Measurements from ENCODE around the gene ATP10D.

ATP10D gene

DNA sequence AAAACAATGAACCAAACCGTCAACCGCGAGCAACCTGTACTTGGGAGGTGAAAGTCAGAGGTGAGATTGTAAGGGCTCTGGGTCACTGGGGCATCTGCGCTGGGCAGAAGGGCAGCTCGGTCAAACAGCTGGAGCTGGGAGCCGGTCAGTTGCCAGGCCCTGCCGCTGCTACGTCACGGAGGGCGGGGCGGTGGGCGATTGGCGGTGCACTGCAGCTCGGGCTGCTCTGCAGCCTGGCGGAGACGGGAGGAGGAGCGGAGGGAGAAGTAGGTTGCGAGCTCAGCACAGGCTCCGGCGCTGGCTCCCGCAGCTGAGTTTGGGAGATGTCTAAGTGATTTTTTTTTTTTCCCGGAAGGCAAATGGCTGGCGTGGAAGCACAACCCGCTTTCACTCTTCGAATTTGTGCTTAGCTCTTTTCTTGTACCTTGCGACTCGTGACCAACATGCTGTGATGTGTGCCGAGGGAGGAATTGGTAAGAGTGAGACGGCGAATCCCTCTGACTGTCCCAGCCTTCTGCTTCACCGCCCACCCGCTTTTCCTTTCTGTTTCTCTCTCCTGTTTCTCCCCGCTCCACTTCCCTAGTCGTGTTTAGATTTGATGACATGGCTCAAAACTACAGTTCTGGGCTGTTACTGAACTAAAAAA is at the start of gene ATP10D:
TSS of gene ATP10D (plus strand) at position 229 of the 646 bp plus-strand sequence. CDS start 27,266 bp downstream, outside the sequence.
- peak; percentile 42 to 54 for DNase-seq (ENCODE audit: low read depth in 1 of 2, low spot score in 1 of 2)

DNA sequence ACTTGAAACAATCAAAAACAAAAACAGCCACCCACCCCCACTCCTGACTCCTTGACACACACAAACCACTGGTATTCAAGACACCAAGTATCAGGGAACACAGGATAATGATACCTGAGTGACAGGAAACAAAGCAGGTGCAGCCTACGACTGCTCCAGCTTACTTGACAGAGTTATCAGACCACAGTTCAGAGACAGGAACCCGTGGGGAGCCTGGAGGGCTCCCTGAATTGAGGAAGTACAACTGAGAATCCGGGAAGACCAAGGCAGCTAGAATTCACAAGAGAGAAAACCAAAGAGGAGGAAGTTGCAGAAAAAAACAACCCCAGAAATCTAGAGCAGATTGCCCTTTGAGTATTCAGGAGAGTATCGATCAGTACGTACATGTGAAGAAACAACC is 42.1 kb upstream of the ATP10D start:
- DNase-seq (ENCODE audit: low read depth in 1 of 2, low spot score in 1 of 2), result no peak

- no peak for DNase-seq (ENCODE audit: low read depth in 1 of 2, low spot score in 1 of 2)
Measured at GRCh38 chr4:47444031-47444430, 41.0 kb upstream of the ATP10D start.

GRCh38 chr4:47451657-47452056 is 33.4 kb upstream of the ATP10D start:
- no peak for DNase-seq (ENCODE audit: low read depth in 1 of 2, low spot score in 1 of 2)

GRCh38 chr4:47462799-47463234 is 22.3 kb upstream of the ATP10D start:
- no peak for DNase-seq (ENCODE audit: low read depth in 1 of 2, low spot score in 1 of 2)

DNA sequence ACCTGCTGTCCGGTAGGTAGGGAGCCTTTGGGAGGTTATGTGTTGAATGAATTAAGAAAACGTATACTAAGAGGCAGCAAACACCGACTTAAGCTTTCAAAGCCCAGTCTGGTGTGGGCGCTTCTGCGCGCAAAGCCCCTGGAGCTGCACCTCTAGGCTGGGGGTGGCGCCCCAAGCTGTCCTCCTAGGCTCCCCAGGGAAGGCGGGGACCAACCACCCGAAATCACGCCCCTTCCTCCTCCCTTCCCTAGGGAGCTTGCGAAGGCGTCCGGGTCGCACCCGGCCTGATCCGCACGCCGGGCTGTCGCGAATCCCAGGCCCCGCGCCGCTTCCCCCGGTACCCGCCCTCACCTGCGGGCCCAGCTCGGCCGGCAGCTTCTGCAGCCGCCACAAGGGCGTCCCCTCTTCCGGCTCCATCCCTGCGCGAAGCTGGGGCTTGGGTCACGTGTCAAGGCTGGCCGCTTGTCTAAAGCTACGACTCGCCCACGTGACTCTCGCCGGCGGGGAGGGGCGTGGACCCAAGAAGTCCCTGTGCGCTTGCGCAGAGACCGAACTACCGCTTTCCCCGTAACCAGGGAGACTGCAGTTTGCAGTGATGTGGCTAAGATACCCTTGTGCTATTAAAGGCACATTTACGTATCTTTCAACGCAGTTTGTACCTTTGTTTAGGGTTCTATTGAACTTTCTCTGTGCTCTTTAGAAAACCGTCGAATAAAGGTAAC is 21.7 kb upstream of the ATP10D start, which contains the start of gene COMMD8:
TSS of gene COMMD8 (minus strand) at position 468 of the 722 bp plus-strand sequence. CDS start at position 417, 51 bp downstream.
- peak; percentile 94 to 97 for DNase-seq (ENCODE audit: low read depth in 1 of 2, low spot score in 1 of 2)

DNA sequence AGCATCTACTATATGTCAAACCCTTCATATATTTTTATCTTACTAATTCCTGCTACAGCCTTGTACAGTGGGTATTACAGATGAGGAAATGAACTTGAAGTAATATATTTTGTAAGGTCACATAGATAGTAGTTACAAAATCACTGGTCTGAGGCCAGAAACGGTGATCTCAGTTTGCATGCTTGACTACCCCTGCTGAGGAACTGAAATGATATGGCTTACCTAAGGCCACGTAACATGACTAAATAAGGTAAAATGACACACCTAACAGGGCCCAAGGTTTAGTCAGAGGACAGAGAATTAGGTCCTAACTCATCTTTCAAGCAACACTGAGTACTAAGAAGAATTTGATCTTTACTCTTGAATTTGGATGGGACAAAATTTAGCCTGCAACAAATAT is 20.1 kb upstream of the ATP10D start:
- DNase-seq (ENCODE audit: low read depth in 1 of 2, low spot score in 1 of 2), result no peak

DNA sequence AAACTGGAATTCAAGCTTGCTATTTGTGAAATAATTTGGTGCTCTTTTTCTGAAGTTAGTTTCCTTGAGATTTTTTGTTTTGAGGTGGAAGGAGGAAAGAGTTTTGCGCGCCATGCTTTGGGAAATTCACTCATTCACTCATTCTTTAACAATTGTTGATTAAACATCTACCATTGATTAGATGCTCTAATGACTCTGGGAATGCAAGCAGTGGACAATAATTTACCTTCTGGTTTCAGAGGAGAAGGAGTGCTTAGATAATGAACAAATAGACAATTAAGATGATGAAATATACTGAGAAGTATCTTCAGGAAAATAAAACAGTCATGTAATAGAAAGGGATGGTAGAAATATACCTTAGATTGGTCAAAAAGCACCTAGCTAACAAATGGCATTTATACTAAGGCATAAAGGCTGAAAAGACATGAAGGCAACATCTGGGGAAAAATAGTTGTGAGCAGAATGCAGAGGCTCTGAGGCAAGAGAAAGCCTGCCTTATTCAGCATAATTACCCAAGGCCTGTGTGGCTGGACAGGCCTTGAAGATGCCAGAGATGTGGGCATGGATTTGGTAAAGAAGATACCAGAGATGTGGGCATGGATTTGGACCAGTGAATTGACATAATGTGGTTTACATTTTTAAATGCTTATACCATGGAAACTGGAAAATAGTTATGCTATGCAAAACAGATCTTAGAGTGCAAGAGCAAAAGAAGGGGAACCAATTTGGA is 18.9 kb upstream of the ATP10D start:
- no peak for DNase-seq (ENCODE audit: low read depth in 1 of 2, low spot score in 1 of 2)

DNA sequence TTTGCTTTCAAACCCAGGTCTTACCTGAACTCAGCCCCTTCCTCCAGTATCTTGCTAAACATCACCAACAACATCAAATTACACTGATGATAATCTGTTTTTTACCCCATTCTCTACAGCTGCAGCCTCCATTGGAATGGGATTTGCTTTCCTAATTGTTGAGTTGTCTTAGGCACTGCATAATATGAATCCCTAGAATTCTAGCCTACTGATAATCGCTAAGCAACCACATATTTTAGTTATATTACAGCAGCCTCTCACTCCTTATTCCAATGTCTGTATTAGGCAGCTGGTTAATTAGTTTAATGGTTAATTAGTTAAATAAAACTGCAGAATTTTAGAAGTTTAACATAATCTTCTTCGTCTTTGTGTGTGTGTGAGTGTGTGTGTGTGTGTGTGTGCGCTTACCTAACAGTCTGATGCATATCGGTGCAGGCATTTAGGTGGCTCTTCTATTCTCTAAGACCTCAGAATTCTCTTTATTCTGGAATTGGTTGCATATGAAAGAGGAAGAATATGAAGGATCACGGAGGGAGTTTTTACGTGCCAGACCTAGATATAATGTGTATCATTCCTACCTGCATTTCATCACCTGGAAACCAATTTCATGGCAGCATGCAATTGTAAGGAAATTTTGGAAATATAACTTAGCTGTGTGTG is 16.2 kb upstream of the ATP10D start:
- DNase-seq (ENCODE audit: low read depth in 1 of 2, low spot score in 1 of 2), result no peak

GRCh38 chr4:47469951-47470350 is 15.1 kb upstream of the ATP10D start:
- DNase-seq (ENCODE audit: low read depth in 1 of 2, low spot score in 1 of 2), result no peak

GRCh38 chr4:47471064-47471463 is 14.0 kb upstream of the ATP10D start:
- no peak for DNase-seq (ENCODE audit: low read depth in 1 of 2, low spot score in 1 of 2)

DNA sequence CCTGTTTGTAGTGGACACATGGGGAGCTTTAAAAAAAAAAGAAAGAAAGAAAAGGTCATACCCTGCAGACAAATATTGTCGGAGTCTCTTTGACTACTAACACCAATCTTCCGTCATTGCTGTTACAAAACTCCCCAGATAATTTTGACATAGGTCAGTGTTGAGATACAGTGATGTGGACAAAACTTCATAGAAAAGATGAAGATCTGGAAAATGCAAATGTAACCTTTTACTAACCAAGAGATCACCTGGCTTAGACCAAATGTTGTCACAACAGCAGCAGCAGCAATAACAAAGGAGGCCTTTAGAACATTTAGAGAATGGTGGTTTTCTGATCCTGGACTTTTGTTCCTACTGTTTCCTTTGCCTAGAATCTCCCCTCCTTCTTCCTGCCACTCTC is 13.5 kb upstream of the ATP10D start:
- DNase-seq (ENCODE audit: low read depth in 1 of 2, low spot score in 1 of 2), result no peak

DNA sequence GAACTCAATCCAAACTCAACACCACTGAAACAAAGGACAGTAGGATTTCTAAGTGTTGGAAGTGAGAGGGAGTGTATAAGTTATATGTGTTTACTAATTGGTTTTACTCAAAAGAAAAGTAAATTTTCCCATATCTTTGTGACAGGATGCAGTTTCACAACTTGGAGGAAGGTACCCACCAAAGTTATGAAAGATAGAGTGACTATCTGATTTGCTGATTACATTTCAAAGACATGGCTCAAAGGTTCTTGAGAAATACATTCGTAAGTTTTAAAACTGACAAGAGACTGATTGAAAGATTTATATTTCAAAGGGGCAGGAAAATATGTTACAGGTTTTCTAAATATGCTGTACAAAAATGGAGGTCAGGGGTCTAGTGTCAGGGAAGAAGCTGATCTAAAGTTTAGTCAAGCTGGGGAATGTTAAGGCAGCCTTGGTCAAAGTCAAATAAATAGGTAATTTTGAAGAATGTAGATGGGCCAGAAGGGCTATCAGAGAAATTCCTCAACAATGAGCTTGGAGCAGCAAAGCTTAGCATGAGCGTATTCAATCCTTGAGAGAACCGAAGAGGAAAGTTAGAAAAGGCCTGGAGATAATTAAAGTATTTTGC is 11.8 kb upstream of the ATP10D start:
- no peak for DNase-seq (ENCODE audit: low read depth in 1 of 2, low spot score in 1 of 2)

DNA sequence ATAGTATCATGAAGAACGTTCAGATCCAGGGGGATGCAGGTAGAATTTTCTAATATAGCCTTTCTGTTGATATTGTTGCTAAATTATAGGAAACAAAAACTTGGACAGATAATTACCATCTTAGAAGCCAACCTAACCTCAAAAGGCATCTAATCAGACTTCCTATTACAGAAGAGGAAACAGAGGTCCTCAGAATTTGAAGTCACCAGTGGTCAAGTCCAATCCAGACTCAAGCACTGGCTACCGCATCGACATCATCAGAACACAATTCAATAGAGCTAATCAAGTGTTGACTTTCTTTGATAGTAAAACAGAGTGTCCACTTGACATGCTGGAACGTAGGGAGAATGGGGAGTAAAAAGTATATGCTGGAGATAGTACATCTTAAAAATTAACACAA is 10.3 kb upstream of the ATP10D start:
- no peak for DNase-seq (ENCODE audit: low read depth in 1 of 2, low spot score in 1 of 2)

DNA sequence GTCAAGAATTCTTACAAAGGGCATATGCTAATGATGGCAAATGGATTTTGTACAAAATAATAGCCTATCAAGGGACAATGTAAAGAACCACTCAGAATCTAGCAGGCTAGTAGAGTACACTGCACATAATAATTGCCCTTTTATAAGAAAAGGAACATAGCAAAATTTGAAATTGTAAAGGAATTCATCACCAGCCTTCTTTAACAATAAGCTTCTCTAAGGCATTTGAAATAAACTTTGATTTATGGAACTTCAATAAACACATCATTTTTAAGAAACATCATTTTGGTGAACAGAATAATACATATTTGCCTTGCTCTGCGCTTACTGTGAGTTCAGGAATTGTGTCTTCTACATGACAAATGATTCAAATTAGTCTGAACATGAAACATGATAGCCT is 9.7 kb upstream of the ATP10D start:
- DNase-seq (ENCODE audit: low read depth in 1 of 2, low spot score in 1 of 2), result no peak

GRCh38 chr4:47478804-47479203 is 6.3 kb upstream of the ATP10D start:
- no peak for DNase-seq (ENCODE audit: low read depth in 1 of 2, low spot score in 1 of 2)

- no peak for DNase-seq (ENCODE audit: low read depth in 1 of 2, low spot score in 1 of 2)
Measured at GRCh38 chr4:47482326-47482725, 2.7 kb upstream of the ATP10D start.

- no peak for DNase-seq (ENCODE audit: low read depth in 1 of 2, low spot score in 1 of 2)
Measured at GRCh38 chr4:47483745-47484144, 1.3 kb upstream of the ATP10D start.

DNA sequence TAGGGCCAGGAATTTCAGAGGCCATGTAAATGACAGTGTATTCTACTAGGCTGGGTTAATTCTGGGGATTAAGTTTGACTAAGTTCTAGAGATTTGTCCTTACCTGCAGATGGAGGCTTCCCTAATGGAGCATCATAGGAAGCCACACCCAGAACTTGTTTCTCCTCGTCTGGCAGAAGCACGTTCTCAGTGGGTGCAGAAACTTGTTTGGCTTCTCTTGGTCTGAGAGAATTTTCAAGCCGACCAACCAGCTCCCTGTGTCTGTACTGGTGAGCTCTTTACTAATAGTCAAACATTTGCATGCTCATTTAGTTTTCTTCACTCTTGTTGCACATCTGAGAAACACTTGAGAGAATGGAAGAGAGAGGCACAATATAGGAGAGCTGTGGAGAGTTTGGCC is 907 bp upstream of the ATP10D start:
- no peak for DNase-seq (ENCODE audit: low read depth in 1 of 2, low spot score in 1 of 2)

- DNase-seq (ENCODE audit: low read depth in 1 of 2, low spot score in 1 of 2), result no peak
Measured at GRCh38 chr4:47485768-47486167, 693 bp downstream of the ATP10D start.

GRCh38 chr4:47486231-47486673 is 1.2 kb downstream of the ATP10D start:
- no peak for DNase-seq (ENCODE audit: low read depth in 1 of 2, low spot score in 1 of 2)

Data from activated CD4-positive, alpha-beta T cell treated with anti-CD3 and anti-CD28 coated beads, Interleukin-2, amount 50 U/mL, for 24 hours (primary cell).